Right atrium auricular region (tissue), 2 donors: ENCODE results near the gene UQCC5. TPM values are rescaled to one million over a fixed set of nuclear protein-coding genes. Genes with fewer than 3 reads are reported as not detected.

Experiments used
- DNase-seq: peaks from one replicate; pipeline ENCODE4 v3.0.0-alpha.2; 2019; ENCODE audit warnings: low spot score
- H3K27ac ChIP-seq, 2 donors: fragments of 200-600 bp; sonication (generic); 1 replicate in 1 of 2; 2 replicates in 1 of 2; pipeline ENCODE4 v1.5.1; 2016 to 2019
- H3K27me3 ChIP-seq, 2 donors: fragments of 200-600 bp; sonication (generic); one replicate each; pipeline versions ENCODE4 v1.5.1 to v1.6.0; 2017 to 2019
- H3K36me3 ChIP-seq: fragments of 200-600 bp; sonication (generic); one replicate; pipeline ENCODE4 v1.5.1; 2016
- H3K4me1 ChIP-seq, 2 donors: fragments of 200-600 bp; sonication (generic); one replicate each; pipeline versions ENCODE4 v1.5.1 to v1.6.0; 2017 to 2019
- H3K4me3 ChIP-seq, 2 donors: fragments of 200-600 bp; sonication (generic); 1 replicate in 1 of 2; 2 replicates in 1 of 2; pipeline ENCODE4 v1.5.1; 2017 to 2019; ENCODE audit warnings: mild to moderate bottlenecking in 1 of 2, moderate library complexity in 1 of 2
- H3K9me3 ChIP-seq, 2 donors: fragments of 200-600 bp; sonication (generic); one replicate each; pipeline ENCODE4 v1.5.1; 2019
- total RNA-seq, 2 donors: library from RNA; depleted of rRNA; stranded (reverse); fragments of >200 nt; gene quantifications; one replicate each; pipeline ENCODE4 v1.1.0, GENCODE V29; 2016
- TF ChIP-seq, protein P1 (sequence below), 2 donors: fragments of 200-600 bp; sonication (generic); IDR thresholded peaks; one replicate each; pipeline ENCODE4 v1.5.1; 2019; ENCODE audit warnings: antibody characterized with exemption in 2 of 2

The UQCC5 gene
- total RNA-seq, 2 donors from 2014 or later, result 1.2 to 3.1 TPM

DNA sequence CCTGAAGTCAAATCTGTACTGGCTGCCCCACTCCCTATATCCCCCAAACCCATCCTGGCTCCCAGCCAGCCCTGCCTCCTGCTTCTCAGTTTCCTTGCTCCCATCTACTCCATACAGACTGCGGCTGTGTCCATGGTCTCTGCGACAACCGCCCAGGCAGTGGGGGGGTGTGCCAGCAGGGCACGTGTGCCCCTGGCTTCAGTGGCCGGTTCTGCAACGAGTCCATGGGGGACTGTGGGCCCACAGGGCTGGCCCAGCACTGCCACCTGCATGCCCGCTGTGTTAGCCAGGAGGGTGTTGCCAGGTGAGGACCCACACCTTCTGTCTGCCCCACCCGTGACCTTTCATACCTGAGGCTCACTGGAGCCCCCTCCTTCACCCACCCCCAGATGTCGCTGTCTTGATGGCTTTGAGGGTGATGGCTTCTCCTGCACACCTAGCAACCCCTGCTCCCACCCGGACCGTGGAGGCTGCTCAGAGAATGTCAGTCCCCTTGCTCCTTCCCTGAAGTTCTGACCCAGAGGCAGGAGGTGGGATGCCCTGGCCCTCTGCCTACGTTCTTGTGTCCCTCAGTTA is 26.6 kb upstream of the UQCC5 start:
- H3K4me1 ChIP-seq, result no peaks in the 10 kb centered on the region
- TF ChIP-seq, protein P1, sequence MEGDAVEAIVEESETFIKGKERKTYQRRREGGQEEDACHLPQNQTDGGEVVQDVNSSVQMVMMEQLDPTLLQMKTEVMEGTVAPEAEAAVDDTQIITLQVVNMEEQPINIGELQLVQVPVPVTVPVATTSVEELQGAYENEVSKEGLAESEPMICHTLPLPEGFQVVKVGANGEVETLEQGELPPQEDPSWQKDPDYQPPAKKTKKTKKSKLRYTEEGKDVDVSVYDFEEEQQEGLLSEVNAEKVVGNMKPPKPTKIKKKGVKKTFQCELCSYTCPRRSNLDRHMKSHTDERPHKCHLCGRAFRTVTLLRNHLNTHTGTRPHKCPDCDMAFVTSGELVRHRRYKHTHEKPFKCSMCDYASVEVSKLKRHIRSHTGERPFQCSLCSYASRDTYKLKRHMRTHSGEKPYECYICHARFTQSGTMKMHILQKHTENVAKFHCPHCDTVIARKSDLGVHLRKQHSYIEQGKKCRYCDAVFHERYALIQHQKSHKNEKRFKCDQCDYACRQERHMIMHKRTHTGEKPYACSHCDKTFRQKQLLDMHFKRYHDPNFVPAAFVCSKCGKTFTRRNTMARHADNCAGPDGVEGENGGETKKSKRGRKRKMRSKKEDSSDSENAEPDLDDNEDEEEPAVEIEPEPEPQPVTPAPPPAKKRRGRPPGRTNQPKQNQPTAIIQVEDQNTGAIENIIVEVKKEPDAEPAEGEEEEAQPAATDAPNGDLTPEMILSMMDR (IDR thresholded peaks at IDR 0.05), result no peak
- H3K36me3 ChIP-seq, result no peaks in the 10 kb centered on the region
- no peak overlapping the region for H3K4me3 ChIP-seq
- H3K27ac ChIP-seq, result no peak overlapping the region
- DNase-seq, result no peak
- H3K9me3 ChIP-seq, result no peaks in the 10 kb centered on the region
- no peaks in the 10 kb centered on the region for H3K27me3 ChIP-seq

DNA sequence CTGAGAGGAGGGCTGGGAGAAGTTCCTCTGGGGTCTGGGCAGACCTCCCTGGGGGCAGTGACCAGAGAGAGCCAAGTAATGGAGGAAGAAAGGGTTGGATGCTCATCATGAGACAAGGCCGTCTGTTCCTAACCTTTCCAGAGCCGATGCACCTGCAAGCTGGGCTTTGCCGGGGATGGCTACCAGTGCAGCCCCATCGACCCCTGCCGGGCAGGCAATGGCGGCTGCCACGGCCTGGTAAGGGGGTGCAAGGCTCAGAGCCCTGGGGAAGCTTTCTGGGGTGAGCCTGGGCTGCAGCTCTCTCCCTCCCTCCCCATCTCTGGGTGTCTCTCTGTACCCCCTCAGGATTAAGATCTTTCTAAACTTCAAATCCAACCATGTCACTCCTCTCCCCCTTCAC is 24.9 kb upstream of the UQCC5 start:
- Histone ChIP-seq H3K9me3 (no peaks in the 10 kb centered on the region), H3K4me3 (no peak overlapping the region), H3K36me3 (no peaks in the 10 kb centered on the region), H3K27ac (no peak overlapping the region), H3K4me1 (no peaks in the 10 kb centered on the region), H3K27me3 (no peaks in the 10 kb centered on the region)
- no peak for DNase-seq
- TF ChIP-seq, protein P1 (IDR thresholded peaks at IDR 0.05), result no peak

DNA sequence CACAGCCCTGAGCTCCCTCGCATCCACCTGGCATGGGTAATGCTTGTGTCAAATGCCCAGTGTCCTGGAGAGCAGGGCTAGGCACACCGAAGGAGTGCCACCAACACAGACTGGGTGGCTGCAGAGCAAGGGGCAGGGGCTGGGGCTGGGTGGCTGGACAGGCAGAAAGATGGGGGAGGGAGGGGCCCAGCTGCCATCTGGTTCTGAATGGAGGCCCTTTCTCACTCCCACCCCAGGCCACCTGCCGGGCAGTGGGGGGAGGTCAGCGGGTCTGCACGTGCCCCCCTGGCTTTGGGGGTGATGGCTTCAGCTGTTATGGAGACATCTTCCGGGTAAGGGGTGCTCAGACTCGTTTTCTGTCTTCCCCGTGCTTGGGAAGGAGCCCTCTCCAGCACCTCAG is 24.3 kb upstream of the UQCC5 start:
- H3K27ac ChIP-seq, result no peak overlapping the region
- no peaks in the 10 kb centered on the region for H3K27me3 ChIP-seq
- no peak overlapping the region for H3K4me3 ChIP-seq
- TF ChIP-seq, protein P1 (IDR thresholded peaks at IDR 0.05), result no peak
- H3K4me1 ChIP-seq, result no peaks in the 10 kb centered on the region
- H3K9me3 ChIP-seq, result no peaks in the 10 kb centered on the region
- H3K36me3 ChIP-seq, result no peaks in the 10 kb centered on the region
- DNase-seq, result no peak

DNA sequence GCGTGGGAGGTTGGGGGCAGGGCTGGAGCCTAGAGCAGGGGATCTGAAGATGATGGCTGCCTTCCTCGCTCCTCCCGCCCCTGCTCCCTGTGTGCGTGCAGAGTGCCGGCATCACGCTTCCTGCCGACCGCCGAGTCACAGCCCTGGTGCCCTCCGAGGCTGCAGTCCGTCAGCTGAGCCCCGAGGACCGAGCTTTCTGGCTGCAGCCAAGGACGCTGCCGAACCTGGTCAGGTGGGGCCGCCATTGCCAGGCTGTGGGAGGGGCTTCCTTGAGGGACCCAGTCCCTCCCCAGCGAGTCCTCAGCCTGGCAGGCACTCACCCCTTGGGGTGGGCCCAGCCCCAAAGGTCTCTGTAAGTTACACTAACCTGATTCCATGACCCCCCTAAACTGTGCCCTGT is 23.7 kb upstream of the UQCC5 start:
- Histone ChIP-seq H3K36me3 (no peaks in the 10 kb centered on the region), H3K4me1 (no peaks in the 10 kb centered on the region), H3K4me3 (no peak overlapping the region), H3K9me3 (no peaks in the 10 kb centered on the region), H3K27ac (no peak overlapping the region), H3K27me3 (no peaks in the 10 kb centered on the region)
- DNase-seq, result no peak
- TF ChIP-seq, protein P1 (IDR thresholded peaks at IDR 0.05), result no peak

DNA sequence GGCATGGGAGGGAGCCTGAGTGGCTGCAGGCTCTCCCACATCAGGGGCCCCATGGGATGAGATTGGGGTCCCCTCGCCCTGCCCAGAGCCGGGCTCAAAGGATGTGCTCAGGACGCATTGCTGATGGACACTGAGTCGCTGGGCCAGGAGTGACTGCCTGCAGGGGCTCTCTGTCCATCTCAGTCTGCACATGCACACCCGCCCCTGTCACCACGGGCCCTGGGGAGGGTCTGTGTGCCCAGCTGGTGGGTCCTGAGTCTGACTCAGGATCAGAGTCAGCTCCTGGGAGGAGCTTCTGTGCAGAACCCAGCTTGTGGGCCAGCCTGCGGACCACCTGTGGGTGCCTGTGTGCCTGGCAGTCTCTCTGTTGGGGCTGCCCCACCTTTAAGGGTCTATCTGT is 23.1 kb upstream of the UQCC5 start:
- H3K36me3 ChIP-seq, result no peaks in the 10 kb centered on the region
- H3K27ac ChIP-seq, result no peak overlapping the region
- DNase-seq, result no peak
- TF ChIP-seq, protein P1 (IDR thresholded peaks at IDR 0.05), result no peak
- no peaks in the 10 kb centered on the region for H3K27me3 ChIP-seq
- no peaks in the 10 kb centered on the region for H3K9me3 ChIP-seq
- H3K4me1 ChIP-seq, result no peaks in the 10 kb centered on the region
- H3K4me3 ChIP-seq, result no peak overlapping the region

DNA sequence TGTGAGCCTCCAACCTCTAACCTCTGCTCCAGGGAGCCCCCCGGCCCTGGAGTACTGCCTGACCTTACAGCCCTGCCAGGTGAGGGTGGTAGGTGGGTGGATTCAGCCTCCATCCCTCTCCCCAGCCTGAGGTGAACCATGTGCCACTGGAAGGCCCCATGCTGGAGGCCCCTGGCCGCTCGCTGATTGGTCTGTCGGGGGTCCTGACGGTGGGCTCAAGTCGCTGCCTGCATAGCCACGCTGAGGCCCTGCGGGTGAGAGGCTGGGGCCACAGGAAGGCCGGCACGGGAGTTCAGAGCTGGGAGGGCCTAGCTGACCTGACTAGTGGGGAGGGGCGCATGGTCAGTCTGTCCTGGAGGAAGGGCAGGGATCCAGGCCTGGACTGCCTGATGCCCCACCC is 21.8 kb upstream of the UQCC5 start:
- Histone ChIP-seq H3K27me3 (no peaks in the 10 kb centered on the region), H3K36me3 (no peaks in the 10 kb centered on the region), H3K4me1 (peaks cover 0 to 6% of the 10 kb centered on the region in 2 donors), H3K27ac (no peak overlapping the region), H3K9me3 (no peaks in the 10 kb centered on the region), H3K4me3 (no peak overlapping the region)
- DNase-seq, result no peak
- TF ChIP-seq, protein P1 (IDR thresholded peaks at IDR 0.05), result no peak
